Activated CD8-positive, alpha-beta memory T cell treated with anti-CD3 and anti-CD28 coated beads for 4 hours (primary cell): ENCODE measurements around the gene SEC14L2.

Experiments used
- DNase-seq, 2 donors: peaks; one replicate each; pipeline ENCODE4 v3.0.0-alpha.2; 2020; ENCODE audit warnings: low read depth in 2 of 2

SEC14L2 gene

DNA sequence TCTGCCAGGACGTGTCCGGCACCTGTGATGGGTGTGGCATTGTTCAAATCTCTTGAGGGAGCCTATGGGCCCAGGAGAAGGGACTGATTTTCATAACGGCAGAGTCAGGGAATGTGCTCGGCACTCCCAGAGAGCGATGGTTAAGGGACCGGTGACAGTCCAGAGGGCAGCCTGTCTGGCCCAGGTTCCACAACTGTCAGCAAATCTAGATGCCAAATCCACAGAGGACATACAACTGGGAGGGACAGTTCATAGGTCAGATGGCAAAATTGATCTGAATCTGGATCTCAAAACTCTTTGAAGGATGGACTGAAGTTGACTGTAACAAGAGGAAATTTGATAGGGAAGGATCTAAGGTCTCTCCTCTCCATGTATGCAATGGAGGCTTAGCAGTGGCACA lies 7.5 kb downstream of the SEC14L2 start:
- DNase-seq, result no peak

DNA sequence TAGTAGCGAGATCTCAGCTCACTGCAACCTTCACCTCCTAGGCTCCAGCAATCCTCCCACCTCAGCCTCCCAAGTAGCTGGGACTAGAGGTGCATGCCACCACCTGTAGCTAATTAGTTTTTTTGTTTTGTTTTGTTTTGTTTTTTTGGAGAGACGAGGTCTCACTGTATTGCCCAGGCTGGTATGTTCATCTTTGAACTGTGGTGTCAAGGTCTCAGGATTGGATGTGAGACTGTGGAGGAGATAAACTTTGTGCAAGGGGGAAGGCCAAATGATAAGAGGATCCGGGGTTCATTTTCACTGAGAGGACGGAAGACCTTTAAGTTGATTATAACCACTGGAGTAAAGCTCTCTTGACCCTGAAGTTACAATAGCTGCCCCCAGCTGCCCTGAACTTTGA lies 8.9 kb downstream of the SEC14L2 start:
- DNase-seq, result no peak

DNA sequence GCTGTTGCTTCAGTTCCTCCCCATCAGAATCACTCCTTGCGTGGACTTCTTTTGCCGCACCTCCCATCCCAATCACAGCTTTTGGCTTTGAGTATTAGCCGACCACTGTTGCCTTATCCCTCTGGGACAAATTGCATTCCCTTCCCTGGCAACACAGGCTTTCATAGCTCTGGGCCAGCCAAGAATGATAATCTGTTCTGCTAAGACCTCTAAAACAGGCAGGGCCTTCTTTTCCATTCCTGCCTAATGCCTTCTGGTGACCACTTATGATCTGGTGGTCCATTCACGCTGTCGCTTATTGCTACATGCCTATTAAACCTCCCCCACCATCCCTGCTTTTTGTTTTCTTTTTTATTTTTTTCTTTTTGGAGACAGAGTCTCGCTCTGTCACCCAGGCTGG lies 9.6 kb downstream of the SEC14L2 start:
- DNase-seq, result no peak

DNA sequence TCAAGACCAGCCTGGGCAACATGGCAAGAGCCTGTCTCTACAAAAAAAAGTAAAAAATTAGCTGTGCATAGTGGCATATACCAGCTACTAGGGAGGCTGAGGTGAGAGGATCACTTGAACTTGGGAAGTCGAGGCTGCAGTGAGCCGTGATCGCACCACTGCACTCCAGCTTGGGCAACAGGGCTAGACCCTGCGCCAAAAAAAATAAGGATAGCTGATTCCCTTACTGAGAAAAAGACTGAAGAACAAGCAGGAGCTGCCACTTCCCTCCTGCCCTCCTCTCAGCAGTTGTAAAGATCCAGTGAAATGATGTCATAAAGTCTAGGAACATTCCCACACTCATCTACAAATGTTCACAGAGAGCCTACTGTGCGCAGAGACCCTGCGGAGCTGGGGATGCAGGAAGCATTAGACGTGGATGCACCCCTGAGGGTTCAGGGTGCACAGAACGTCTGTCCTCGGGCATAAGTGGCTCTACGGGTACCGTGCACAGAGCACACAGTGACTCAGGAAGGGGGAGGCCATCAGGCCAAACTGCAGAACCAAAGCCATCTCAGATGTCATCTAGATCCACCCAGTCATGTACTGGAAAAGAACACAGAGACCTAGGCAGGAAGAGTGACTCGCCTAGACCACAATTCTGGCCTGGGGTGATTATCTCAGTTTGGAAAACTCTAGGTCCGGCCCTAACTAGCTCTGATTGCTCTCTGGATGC lies 11.7 kb downstream of the SEC14L2 start:
- no peak for DNase-seq

DNA sequence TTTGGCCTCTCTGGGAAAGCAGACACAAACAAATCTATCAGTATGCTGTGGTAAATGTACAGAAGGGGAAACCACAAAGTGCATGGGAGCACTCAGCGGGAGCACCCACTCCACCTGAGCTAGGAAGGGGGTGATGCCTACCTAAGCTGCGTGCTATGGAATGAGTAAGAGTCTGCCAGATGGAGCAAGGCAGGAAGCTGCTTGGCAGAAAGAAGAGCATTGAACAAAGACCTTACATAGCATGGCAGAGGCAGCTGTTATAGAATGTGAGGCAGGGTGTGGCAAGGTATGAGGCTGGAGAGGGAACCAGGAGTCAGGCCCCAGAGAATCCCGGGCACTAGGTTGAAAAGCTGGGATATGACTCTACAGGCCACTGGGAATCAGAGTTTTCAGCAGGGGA lies 15.0 kb downstream of the SEC14L2 start:
- no peak for DNase-seq

DNA sequence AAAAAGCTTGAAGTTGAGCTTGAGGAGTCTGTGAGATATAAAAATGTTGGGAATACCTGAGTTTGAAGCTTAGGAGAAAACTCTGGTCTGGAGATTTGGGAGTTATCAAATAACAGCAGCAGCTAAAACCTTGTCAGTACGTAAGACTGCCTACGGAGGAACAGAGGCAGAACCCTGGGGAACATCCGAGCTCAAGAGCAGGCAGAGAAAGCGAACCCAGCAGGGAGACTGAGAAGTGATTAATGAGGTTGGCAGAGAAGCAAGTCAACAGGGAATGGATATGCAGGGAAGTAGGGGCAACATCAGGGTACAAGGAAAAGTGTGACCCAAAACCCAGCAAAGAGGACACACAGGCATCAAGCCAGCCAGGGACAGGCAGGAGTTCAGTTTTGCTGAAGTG lies 16.2 kb downstream of the SEC14L2 start:
- DNase-seq, result no peak

DNA sequence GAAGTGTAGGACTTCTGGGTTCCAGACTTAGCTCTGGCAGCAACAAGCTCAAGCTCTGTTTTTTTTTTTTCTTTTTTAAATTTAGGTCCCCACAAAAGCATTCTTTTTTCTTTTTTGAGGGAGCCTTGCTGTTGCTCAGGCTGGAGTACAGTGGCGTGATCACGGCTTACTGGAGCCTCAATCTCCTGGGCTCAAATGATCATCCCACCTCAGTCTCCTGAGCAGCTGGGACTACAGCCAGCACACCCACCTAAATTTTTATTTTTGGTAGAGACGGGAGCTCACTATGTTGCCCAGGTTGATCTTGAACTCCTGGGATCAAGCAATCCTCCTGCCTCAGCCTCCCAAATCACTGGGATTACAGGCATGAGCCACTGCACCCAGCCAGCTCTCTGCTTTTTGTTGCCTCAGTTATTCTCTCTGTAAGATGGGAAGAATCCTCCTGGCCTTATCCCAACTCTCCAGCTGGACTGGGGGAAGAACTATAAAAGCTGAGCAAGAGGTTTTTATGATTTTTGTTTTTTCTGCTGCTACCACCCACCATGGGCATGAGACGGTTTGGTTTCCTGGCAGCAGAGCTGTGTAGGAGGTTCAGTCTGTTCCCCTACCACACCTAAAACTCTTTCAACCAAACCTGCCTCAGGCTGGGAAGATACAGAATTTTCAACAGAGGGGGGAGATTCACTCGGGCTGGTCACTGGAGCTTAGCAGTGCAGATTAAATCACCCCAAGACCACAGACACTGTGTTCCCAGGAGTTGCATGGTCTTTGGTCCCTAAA lies 17.1 kb downstream of the SEC14L2 start:
- no peak for DNase-seq

DNA sequence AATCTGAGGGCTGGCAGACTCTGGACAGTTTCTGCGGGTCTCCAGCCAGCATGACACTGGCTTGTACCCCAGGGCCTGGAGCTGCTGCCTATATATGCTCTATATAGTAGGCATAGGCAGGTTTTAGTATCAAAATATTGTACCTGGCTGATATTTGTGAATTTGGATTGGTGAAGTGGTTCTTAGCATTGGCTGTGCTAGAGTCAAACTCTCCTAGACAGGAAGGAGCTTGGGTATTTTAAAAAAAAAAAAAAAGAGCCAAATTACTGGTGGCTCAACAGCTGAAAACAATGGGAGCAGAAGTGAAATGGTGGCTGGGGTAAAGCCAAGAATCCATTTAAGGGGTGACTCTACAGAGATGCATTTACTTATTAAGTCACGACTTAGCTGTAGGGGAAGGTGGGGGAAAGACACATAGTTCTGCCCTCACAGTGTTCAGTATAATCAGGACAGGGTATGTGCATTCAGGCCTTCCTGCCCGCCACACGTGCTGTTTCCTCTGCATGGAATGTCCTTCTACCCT lies 17.8 kb downstream of the SEC14L2 start:
- no peak for DNase-seq

DNA sequence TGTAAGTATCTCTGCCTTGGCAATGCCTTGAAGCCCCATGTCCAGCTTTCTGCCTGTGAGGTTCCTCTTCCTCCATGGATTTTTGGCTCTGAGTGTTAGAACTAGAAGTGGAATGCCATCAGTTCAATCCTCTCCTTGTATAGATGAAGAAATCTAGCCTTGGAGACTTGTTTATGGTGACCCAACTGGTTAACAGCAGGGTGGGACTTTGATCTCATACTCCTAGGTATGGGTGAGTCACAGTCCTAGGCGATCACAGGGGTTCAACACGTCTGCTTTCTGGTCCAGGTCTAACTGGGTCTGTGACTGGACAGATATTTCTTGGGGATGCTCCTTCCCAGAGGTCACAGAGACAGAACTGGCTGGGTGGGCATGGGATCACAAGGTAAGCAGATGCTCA lies 19.6 kb downstream of the SEC14L2 start:
- DNase-seq, result no peak

DNA sequence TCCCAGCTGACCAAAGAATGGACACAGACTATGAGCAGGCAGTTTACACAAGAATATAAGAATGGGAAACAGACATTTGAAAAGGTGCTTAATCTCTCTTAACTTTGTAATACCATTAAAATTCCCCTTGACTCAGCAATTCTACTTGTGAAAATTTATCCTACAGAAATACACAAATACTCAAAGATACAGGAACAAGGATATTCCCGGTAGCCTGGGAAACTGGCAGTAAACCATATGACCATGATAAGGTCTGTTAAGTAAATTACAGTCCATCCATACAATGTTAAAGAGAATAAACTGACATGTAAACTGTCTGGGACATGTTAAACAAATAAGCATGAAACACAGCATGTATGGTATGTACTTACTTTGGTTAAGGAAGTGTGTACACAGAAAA lies 20.0 kb downstream of the SEC14L2 start:
- DNase-seq, result no peak

DNA sequence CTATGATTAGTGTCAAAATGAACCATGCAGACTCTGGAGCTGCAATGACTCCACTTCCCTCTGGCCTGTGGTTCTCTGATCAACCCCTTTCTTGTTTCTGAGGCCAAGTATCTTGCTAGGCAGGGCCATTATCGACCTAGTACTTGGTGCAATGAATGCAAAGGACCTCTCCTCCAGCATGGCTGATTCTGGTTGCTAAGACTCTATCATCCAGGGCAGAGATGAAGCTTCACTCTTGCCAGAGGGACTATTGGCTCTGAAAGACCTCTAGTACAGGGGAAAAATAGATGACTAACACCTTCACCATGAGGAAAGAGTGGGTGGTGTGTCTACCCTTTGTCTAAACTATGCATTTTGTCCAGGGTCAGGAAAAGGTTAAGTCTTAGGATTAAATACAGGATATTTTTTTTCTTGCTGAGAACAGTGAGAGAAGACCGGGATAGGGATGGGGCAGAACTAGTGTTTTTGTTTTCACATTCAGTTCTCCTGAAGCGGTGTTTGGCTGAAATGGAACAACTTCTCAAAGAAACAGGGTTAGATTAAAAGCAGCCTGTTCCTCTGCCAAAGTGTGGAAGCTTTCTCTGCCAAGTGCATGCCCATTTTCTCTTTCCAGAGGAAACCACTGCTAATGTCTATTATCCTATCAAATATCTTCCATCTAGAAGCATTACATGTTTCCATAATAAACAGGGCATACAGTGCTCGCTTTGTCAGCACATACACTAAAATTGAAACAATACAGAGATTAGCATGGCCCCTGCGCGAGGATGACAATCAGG lies 23.7 kb downstream of the SEC14L2 start:
- no peak for DNase-seq

DNA sequence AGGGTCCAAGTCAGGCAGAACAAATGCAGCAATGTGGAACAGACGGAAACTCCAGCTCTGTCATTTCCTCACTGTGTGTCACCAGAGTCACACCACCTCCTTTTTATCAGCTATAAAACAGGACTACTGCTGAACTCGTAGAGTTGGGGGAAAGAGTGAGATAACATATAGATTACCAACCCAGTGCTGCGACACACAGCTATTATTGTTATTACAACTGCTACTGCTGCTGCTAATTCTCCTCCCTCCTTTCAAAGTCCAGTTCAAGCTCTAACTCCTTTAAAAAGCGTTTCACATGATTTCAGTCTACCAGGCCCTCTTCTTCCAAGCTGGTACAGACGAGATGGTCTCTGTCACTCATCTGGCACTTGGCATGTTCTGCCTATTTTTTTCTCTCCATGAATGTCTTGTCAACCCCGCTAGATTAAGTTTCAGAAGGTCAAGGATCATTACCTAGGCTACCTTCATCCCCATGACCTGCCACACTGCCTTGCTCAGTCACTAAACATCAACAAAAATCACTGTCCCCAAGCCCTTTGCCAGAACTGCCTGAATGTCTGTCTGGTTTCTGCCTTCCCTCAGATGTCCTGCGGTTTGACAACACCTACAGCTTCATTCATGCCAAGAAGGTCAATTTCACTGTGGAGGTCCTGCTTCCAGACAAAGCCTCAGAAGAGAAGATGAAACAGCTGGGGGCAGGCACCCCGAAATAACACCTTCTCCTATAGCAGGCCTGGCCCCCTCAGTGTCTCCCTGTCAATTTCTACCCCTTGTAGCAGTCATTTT lies 25.1 kb downstream of the SEC14L2 start:
- DNase-seq, result no peak

DNA sequence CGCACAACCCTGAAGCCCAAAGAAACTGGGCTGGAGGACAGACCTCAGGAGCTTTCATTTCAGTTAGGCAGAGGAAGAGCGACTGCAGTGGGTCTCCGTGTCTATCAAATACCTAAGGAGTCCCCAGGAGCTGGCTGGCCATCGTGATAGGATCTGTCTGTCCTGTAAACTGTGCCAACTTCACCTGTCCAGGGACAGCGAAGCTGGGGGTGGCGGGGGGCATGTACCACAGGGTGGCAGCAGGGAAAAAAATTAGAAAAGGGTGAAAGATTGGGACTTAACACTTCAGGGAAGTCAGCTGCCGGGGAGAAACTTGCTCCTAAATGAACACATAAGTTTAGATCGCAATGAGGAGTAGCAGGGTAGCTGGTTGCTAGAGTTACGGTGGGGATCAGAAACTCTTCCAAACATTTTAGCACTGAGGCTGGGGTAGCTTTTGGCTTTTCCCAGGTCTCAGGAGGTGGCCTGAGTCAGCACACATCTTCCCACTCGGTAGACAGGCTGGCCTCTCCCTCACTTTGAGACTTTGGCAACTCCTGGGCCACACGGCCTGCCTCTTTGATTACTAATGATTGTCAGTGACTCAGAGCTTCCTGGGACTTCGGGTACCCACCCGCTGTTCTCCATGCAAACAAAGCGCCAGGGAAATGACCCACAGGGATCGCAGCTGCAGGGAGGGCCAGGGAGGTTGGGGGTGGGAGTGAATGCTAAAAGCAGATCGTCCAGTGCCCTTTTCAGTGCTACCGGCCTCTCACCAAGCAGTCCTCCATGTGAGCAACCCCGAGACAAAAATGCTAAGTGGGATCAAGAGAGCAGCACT lies 25.9 kb downstream of the SEC14L2 start:
- DNase-seq, result no peak

DNA sequence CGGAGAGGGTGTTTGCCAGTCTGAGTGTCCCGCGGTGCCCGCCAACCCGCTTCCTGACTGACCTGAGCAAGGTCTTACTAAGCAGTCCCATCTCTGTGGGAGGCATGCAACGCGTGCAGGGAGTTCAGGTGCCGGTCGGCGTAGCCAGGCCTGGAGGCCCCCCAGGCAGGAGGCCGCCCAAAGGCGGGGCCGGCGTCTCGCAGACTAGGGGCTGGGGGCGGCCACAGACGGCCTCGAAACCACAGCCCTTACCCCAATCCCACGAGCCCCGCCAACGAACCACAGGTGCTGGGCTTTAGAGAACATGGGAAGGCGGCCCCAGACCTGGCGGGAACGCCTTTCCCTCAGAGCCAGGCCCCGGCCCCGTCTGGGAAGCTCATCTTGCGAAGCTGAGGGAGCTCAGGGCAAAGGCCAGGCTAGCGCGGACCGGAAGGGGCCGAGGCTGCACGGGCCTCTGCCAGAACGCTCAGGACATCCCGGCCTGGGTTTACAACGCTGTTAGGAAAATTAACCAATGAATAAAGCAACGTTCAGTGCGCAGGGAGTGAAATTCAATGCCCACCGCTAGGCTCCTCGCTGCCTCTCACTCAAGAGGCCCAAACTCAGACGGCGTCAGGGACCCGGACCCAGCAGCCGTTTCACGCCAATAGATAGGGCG lies 26.6 kb downstream of the SEC14L2 start:
- no peak for DNase-seq

DNA sequence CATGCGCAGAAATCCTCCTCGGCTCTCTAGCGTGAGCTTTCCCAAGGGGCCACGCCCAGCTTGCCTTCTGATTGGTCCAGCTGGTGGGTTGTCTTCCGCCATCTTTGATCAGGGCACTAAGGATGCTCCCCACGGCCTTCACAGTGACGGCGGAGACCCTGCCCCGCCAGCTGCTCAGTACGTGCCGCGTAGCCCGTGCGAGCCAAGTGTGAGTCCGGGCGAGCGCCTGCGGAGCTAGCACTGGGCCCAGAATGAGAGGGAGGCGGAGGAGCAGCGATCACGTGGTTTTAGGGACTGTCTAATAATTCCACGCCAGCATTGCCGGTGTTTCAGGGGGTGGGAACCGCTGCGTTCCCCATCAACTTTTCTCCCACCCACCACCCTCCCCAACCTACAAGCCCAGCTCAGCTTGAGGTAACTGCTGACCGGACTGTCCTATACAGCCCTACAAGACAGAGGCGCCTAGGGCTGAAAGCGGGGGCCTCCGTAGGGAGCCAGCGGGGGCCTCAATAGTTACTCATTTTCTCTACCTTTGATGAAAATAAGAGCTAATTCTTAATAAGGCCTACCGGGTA lies 27.2 kb downstream of the SEC14L2 start:
- DNase-seq, result peak; percentile 96 to 97

DNA sequence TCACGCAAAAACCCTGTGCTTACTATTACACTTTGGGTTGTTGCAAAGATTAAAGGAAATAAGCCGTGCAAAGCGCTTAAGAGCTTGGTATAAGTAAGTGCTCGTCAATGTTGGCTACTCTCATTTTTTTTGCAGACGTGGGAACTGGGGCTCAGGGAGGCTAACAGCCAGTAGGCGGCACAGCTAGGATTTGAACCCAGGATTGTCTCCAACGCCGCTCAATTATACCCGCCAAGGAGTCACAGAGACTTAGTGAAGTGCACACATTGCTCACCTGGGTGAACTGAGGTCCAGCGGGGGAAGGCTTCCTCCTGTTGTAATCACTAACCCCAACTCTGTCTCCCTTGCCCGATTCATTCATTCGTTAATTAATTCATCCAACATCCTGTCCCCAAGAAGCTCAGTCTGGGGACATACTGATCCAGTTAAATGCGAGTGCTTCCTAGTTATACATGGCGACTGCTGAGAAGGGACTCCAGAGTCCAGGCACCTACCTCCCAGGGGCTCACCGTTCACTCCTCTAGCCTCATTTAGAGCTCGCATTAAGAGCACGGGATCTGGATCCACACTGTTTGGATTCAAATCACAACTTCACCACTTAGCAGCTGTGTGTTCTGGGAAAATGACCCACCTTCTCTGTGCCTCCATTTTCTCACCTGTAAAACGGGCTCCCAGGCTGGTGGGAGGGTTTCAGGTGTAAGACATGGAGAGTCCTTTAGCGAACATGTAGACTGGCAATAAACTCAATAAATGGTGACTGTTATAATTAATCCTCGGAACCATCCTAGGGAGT lies 27.9 kb downstream of the SEC14L2 start:
- DNase-seq, result no peak

DNA sequence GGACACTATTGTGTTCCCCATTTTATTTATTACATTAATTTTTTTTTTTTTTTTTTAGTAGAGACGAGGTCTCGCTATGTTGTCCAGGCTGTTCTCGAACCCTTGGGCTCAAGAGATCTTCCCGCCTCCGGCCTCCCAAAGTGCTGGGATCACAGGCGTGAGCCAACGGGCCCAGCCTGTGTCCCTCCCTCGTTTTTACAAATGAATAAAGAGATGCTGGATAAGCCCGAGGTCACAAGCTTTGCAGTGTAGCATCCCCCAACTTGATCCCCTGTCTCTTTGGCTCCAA lies 28.5 kb downstream of the SEC14L2 start:
- DNase-seq, result no peak

DNA sequence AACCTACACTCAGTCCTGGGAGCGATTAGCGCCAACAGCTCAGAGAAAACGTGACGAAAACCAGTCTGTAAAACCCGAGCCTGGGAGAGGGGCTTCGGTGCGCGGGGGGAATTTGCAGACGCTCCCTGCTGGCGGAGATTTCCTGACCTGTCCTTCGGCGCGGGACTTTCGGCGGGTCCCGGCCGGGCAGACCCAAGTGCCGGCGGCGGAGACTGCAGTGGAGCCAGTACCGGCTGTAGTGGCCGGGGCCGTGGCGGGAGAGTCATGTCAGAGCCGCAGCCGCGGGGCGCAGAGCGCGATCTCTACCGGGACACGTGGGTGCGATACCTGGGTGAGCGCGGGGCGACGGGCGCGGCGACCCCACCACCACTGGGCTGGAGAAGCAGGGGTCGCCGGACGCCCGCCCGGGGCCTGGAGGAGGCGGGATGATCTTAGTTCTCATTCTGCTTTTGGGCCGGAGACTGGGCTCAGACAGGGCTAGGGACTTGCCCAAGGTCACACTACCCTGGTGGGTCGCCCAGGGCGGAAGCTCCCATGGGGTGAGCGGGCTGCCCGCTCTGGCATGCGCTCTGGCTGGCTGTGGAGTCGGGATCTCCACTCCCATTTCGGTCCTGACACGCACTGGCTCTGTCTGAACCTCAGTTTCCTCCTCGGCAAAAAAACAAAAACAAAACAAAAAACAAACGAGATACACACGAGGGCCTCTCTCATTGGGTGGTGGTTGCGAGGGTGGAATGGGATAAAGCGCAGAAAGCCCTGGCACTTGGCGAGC lies 29.0 kb downstream of the SEC14L2 start, which contains the start of gene MTFP1:
Gene MTFP1, plus strand, starts transcription at position 153 of the 772 bp plus-strand sequence. Its CDS starts 112 bp downstream, at position 265.
- no peak for DNase-seq
